NCI-H2081 (cell line): ENCODE data around the gene UTY.
"Not testable (repeated sequence)": the region's sequence is repeated elsewhere in the genome, so short reads cannot be mapped to it uniquely, and the experiment has no call there.

Experiments used
- DNase-seq, 2 experiments: peaks; one replicate each; lab custom pipeline; 2025; lab: John Stamatoyannopoulos, UW

The UTY gene

GRCh38 chrY:13299411-13299810 lies 180.4 kb downstream of the UTY start:
- no peak for DNase-seq

DNA sequence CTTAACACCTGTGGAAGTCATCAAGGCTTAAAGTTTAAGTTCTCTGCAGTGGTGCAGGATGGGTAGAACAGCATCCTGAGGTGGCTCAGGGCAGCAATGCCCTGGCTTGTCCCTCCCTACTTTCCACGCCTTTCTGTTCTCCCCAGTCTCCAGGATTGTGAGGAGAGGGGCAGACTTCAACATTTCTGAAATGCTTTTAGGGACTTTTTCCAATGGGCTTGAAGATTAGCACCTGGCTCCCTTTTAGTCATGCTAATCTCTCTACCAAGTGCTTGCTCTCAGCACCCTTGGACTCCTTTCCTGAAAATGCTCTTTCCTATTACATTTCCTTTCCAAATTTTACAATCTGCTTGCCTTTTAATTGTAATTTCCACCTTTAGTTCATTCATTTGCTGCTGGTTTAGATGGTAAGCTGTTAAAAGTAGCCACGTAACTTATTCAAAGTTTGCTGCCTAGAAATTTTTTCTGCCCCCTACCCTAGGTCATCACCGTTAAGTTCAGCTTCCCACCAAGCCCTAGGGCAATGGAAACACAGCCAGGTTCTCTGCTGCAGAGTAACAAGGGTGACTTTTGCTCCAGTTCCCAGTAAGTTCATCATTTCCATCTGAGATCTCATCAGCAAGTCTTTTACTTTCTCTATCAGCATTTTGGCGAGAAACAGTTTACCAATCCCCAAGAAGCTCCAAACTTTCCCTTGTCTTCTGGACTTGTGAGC lies 183.5 kb downstream of the UTY start:
- no peak for DNase-seq

GRCh38 chrY:13295026-13295425 lies 184.8 kb downstream of the UTY start:
- no peak for DNase-seq

DNA sequence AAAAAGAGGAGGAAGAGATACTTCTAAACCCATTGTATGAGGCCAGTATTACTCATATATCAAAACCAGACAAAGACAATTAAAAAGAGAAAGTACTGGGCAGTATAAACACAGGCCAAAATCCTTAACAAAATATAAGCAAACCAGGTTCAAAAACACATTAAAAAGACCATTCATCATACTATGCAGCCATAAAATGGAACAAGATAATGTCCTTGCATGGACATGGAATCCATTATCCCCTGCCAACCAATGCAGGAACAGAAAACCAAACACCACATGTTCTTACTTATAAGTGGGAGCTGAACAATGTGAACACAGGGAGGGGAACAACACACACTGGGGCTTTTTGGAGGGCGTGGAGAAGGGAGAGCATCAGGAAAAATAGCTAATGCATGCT lies 188.6 kb downstream of the UTY start:
- DNase-seq, result no peak

GRCh38 chrY:13282151-13283054 lies 197.4 kb downstream of the UTY start:
- DNase-seq, result not testable (repeated sequence)

GRCh38 chrY:13279561-13279960 lies 200.3 kb downstream of the UTY start:
- no peak for DNase-seq

DNA sequence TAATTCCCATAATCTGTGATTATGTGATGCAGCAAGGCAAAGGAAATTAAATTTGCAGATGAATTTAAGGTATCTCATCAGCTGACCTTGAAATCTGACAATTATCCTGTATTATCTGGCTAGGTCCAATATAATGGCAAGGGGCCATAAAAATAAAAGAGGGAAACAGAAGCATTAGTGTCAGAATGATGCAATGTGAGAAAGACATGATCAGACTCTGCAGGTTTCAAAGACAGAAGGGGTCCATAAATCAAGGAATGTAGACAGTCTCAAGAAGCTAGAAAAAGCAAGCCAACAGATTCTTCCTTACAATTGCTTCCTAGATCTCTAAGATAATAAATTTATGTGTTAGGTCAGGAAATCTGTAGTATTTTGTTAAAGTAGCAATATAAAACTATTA lies 208.1 kb downstream of the UTY start:
- no peak for DNase-seq

DNA sequence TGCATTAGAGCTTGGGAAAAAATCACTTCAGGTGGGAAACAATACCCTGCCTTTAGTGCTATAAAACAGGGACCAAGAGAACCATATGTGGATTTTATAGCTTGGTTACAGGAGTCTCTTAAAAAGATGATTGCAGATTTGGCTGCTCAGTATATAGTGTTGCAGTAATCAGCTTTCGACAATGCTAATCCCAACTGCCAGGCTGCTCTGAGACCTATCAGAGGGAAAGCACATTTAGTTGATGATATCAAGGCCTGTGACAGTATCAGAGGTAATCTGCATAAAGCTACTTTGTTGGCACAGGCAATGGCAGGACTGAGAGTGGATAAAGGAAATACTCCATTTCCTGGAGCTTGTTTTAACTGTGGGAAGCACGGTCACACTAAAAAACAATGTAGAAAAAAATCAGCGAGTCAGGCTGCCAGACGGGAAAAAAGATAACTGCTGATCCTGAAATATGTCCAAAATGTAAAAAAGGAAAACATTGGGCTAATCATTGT lies 225.8 kb downstream of the UTY start:
- DNase-seq, result not testable (repeated sequence)

DNA sequence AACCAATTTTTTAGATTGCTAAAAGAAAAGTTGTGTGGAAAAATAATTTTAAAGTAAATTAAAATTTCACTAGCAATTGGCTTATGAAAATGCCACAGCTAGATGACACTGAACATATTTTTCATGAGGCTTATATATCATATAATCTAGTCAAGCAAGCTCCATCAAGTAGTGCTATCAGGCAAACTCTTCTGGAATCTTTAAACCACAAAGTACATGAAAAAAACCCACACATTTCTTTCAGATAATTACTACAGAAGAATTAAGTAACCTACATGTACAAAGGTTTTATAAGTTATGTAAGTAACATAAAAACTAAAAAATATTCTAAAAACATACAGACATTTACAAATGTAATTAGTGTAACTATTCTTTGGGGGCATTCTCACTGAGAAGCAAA lies 229.4 kb downstream of the UTY start:
- no peak for DNase-seq

GRCh38 chrY:13243716-13244115 lies 236.1 kb downstream of the UTY start:
- DNase-seq, result no peak

- no peak for DNase-seq
Measured at GRCh38 chrY:13233901-13234300, 245.9 kb downstream of the UTY start.

- no peak for DNase-seq
Measured at GRCh38 chrY:13233118-13233517, 246.7 kb downstream of the UTY start.

DNA sequence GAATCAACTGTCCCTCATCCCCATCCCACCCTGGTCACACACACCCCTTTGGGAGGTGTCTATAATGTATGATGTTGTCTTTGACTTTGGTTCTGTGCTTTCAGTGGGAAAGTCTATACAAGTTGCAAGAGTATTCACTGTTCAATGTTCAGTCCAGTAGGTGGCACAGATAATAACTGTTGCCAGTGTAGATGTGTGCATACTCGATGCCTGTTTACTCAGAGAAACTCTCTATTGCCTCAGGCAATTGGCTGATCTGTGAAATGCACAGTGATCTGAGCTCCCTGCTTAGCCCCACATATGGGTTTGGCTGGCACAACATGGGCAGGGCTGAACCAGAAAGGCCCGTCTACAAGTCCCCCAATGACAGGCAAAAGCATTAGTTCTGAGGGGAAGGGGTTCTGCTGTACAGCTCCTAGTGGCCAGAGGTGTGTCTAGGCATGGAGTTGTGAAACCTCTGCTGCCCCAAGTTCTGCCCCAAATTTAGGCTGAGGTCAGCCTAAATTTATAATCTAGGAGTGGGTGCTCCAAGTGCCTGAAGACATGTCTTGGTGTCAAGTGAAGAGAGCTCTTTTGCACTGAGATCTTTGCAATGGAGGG lies 252.4 kb downstream of the UTY start:
- no peak for DNase-seq

- DNase-seq, result no peak
Measured at GRCh38 chrY:13210961-13211646, 268.7 kb downstream of the UTY start.

- DNase-seq, result no peak
Measured at GRCh38 chrY:13205214-13205613, 274.6 kb downstream of the UTY start.
